ENCODE results near the gene ZCCHC14. TPM values are rescaled to one million over a fixed set of nuclear protein-coding genes. Genes with fewer than 3 reads are reported as not detected.

ZCCHC14 gene
- total and polyA plus RNA-seq, 2 of the 13 experiments (the other 11 are each of a cell fraction or from before 2014, with no cell fraction given), result 12.4 to 12.5 TPM

DNA sequence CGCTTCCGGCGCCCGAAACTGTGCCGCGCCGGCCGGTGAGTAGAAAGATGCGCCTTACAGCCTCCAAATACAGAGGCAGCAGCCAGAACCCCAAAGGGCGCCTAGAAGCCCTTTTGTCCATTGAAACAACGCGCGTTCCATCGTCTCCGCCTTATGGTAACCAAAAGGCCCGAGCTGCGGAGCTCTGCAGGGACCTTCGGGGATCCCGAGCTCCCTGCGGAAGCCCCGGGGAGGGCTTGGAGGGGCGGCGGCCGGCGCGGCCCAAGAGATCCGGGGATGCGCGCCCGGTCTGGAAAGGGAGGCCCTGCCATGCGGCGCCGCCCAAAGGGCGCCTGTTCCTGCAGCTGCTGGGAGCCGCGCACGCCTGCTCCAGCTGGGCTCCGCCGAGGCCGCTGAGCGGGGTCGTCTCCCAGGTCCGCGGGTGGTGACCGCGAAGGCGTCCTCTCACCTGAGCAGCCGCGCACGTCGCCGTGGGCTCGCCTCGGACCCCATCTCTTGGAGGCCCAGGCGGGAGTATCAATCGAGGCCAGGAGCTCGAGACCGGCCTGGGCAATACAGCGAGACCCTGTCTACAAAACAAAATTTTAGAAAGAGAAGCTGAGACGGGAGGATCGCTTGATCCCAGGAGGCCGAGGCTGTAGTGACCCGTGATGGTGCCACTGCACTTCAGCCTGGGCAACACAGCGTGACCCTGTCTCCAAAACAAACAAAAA, 108.5 kb downstream of the ZCCHC14 start (continued):
- TF ChIP-seq MLXIP (CRISPR knock-in tag; IDR thresholded peaks at IDR 0.05; ENCODE audit: borderline replicate concordance) (no peak), FOXJ3 (CRISPR knock-in tag; IDR thresholded peaks at IDR 0.05; ENCODE audit: borderline replicate concordance) (peak; percentile 36; the same call in 1 of the 2 replicates), NFYC (CRISPR knock-in tag; IDR thresholded peaks at IDR 0.05) (peak; percentile 12), HNRNPL (IDR thresholded peaks at IDR 0.05; ENCODE audit: low read depth, low read length) (0 out of 2 replicates have a peak, but pooled peaks have one; percentile 63), TOE1 (CRISPR knock-in tag; IDR thresholded peaks at IDR 0.05) (no peak), ZNF572 (CRISPR knock-in tag; IDR thresholded peaks at IDR 0.05) (no peak; the same call in 1 of the 2 replicates), PHF20 (CRISPR knock-in tag; IDR thresholded peaks at IDR 0.05) (no peak; the same call in 1 of the 2 replicates), ZNF607 (CRISPR knock-in tag; IDR thresholded peaks at IDR 0.05; ENCODE audit: borderline replicate concordance) (peak; percentile 72; the same call in 1 of the 2 replicates), FOXA1 (IDR thresholded peaks at IDR 0.05) (no peak), FOXA1 (CRISPR knock-in tag; IDR thresholded peaks at IDR 0.05) (no peak), FOXM1 (CRISPR knock-in tag; IDR thresholded peaks at IDR 0.05) (no peak), MATR3 (CRISPR knock-in tag; IDR thresholded peaks at IDR 0.05) (no peak), SNRNP70 (IDR thresholded peaks at IDR 0.05; ENCODE audit: low read depth, low read length) (no peak), GPBP1L1 (CRISPR knock-in tag; IDR thresholded peaks at IDR 0.05) (no peak)
- TF ChIP-seq, protein P1, sequence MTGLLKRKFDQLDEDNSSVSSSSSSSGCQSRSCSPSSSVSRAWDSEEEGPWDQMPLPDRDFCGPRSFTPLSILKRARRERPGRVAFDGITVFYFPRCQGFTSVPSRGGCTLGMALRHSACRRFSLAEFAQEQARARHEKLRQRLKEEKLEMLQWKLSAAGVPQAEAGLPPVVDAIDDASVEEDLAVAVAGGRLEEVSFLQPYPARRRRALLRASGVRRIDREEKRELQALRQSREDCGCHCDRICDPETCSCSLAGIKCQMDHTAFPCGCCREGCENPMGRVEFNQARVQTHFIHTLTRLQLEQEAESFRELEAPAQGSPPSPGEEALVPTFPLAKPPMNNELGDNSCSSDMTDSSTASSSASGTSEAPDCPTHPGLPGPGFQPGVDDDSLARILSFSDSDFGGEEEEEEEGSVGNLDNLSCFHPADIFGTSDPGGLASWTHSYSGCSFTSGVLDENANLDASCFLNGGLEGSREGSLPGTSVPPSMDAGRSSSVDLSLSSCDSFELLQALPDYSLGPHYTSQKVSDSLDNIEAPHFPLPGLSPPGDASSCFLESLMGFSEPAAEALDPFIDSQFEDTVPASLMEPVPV (CRISPR knock-in tag; IDR thresholded peaks at IDR 0.05), result peak; percentile 89; the same call in 1 of the 2 replicates
- TF ChIP-seq, protein P2, sequence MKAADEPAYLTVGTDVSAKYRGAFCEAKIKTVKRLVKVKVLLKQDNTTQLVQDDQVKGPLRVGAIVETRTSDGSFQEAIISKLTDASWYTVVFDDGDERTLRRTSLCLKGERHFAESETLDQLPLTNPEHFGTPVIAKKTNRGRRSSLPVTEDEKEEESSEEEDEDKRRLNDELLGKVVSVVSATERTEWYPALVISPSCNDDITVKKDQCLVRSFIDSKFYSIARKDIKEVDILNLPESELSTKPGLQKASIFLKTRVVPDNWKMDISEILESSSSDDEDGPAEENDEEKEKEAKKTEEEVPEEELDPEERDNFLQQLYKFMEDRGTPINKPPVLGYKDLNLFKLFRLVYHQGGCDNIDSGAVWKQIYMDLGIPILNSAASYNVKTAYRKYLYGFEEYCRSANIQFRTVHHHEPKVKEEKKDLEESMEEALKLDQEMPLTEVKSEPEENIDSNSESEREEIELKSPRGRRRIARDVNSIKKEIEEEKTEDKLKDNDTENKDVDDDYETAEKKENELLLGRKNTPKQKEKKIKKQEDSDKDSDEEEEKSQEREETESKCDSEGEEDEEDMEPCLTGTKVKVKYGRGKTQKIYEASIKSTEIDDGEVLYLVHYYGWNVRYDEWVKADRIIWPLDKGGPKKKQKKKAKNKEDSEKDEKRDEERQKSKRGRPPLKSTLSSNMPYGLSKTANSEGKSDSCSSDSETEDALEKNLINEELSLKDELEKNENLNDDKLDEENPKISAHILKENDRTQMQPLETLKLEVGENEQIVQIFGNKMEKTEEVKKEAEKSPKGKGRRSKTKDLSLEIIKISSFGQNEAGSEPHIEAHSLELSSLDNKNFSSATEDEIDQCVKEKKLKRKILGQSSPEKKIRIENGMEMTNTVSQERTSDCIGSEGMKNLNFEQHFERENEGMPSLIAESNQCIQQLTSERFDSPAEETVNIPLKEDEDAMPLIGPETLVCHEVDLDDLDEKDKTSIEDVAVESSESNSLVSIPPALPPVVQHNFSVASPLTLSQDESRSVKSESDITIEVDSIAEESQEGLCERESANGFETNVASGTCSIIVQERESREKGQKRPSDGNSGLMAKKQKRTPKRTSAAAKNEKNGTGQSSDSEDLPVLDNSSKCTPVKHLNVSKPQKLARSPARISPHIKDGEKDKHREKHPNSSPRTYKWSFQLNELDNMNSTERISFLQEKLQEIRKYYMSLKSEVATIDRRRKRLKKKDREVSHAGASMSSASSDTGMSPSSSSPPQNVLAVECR (CRISPR knock-in tag; IDR thresholded peaks at IDR 0.05; ENCODE audit: borderline replicate concordance), result peak; percentile 90
- TF ChIP-seq, protein P3, sequence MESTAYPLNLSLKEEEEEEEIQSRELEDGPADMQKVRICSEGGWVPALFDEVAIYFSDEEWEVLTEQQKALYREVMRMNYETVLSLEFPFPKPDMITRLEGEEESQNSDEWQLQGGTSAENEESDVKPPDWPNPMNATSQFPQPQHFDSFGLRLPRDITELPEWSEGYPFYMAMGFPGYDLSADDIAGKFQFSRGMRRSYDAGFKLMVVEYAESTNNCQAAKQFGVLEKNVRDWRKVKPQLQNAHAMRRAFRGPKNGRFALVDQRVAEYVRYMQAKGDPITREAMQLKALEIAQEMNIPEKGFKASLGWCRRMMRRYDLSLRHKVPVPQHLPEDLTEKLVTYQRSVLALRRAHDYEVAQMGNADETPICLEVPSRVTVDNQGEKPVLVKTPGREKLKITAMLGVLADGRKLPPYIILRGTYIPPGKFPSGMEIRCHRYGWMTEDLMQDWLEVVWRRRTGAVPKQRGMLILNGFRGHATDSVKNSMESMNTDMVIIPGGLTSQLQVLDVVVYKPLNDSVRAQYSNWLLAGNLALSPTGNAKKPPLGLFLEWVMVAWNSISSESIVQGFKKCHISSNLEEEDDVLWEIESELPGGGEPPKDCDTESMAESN (CRISPR knock-in tag; conservative IDR thresholded peaks at IDR 0.05), result peak; percentile 61

Measured in HepG2 (cell line).